ENCODE data around the gene PMVK.
A peak's percentile ranks its signal among the peaks of the same experiment; 100 is the strongest.

Gene PMVK

GRCh38 chr1:154958681-154959425, 22.3 kb upstream of the PMVK start:
- no peaks in the 10 kb centered on the region for H3K27me3 Mint-ChIP-seq
- H3K27ac Mint-ChIP-seq = peak overlapping the region; percentile 50

GRCh38 chr1:154958036-154958435, 21.5 kb upstream of the PMVK start:
- peak overlapping the region; percentile 50 for H3K27ac Mint-ChIP-seq
- H3K27me3 Mint-ChIP-seq = no peaks in the 10 kb centered on the region
- no peaks in the 10 kb centered on the region for H3K9me3 Mint-ChIP-seq (ENCODE audit: low read depth)
- H3K4me3 Mint-ChIP-seq = no peak overlapping the region
- H3K4me1 Mint-ChIP-seq (ENCODE audit: low read depth) = peaks cover 60% of the 10 kb centered on the region
- no peaks in the 10 kb centered on the region for H3K36me3 Mint-ChIP-seq

More at GRCh38 chr1:154958681-154959425, 22.3 kb upstream of the PMVK start:
- Mint-ChIP-seq H3K4me3 (peak overlapping the region; percentile 42), H3K36me3 (no peaks in the 10 kb centered on the region), H3K9me3 (ENCODE audit: low read depth) (no peaks in the 10 kb centered on the region), H3K4me1 (ENCODE audit: low read depth) (peaks cover 57% of the 10 kb centered on the region)

DNA sequence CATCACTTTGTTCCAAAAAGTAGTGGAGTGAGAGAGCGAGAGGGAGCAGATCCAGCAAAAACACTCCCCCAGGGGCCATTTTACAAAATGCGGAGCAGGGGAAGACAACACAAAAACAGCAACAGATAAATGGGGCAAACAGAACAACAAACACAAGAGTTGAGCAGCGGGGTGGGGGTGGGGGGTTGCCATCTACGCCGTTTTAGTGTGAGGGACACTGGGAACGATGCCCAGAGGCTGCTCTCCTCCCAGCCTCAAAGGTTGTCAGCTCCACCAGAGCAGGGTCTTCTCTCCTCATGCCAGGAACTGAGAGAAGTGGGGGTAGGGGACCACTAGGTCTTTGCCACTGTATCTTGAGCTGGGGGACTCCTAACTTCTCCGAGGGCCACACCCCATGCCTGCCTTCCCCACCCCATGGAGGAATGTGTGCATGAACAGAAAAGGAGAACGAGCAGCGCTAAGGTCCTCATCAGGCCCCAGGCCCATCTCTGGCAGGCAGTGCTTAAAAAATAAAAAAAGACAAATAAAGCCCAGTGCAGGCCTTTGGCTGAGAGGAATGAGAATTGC, 20.7 kb upstream of the PMVK start:
- peaks cover 62% of the 10 kb centered on the region for H3K4me1 Mint-ChIP-seq (ENCODE audit: low read depth)
- H3K9me3 Mint-ChIP-seq (ENCODE audit: low read depth) = no peaks in the 10 kb centered on the region
- H3K4me3 Mint-ChIP-seq = no peak overlapping the region
- no peaks in the 10 kb centered on the region for H3K36me3 Mint-ChIP-seq
- H3K27ac Mint-ChIP-seq = peak overlapping the region; percentile 34
- H3K27me3 Mint-ChIP-seq = no peaks in the 10 kb centered on the region

DNA sequence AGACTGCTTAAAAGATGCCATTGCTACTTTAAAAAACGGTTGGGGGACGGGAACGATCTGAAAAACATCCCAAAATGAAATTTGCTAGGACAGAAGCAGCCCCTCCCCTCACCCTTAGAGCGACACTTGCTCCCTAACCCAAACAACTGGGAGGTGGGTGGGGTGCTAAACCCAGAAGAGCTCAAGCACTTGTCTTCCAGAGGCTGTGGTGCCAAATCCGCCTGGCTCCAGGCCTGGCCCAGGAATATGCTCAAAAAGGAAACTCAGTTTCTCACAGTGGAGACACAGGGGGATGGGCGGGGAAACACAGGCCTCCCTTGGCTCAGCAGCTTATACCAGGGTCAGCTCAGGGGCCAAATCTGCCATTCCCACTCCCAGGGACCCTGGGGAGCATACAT, 20.0 kb upstream of the PMVK start:
- H3K36me3 Mint-ChIP-seq = peaks cover 2% of the 10 kb centered on the region
- peak overlapping the region; percentile 94 for H3K4me3 Mint-ChIP-seq
- peak overlapping the region; percentile 91 for H3K27ac Mint-ChIP-seq
- H3K4me1 Mint-ChIP-seq (ENCODE audit: low read depth) = peaks cover 67% of the 10 kb centered on the region
- no peaks in the 10 kb centered on the region for H3K9me3 Mint-ChIP-seq (ENCODE audit: low read depth)
- H3K27me3 Mint-ChIP-seq = no peaks in the 10 kb centered on the region

GRCh38 chr1:154955718-154956543, 19.4 kb upstream of the PMVK start, which contains the start of gene PBXIP1:
Gene PBXIP1 (minus strand): TSS chr1:154956099. CDS start chr1:154953721, 2,378 bp downstream.
- peaks cover 69% of the 10 kb centered on the region for H3K4me1 Mint-ChIP-seq (ENCODE audit: low read depth)
- peak within 1 kb of the TSS; percentile 94 for H3K4me3 Mint-ChIP-seq
- peak within 1 kb of the TSS; percentile 91 for H3K27ac Mint-ChIP-seq
- no peaks in the 10 kb centered on the region for H3K9me3 Mint-ChIP-seq (ENCODE audit: low read depth)
- H3K36me3 Mint-ChIP-seq = peaks cover 2% of the 10 kb centered on the region
- no peaks in the 10 kb centered on the region for H3K27me3 Mint-ChIP-seq

DNA sequence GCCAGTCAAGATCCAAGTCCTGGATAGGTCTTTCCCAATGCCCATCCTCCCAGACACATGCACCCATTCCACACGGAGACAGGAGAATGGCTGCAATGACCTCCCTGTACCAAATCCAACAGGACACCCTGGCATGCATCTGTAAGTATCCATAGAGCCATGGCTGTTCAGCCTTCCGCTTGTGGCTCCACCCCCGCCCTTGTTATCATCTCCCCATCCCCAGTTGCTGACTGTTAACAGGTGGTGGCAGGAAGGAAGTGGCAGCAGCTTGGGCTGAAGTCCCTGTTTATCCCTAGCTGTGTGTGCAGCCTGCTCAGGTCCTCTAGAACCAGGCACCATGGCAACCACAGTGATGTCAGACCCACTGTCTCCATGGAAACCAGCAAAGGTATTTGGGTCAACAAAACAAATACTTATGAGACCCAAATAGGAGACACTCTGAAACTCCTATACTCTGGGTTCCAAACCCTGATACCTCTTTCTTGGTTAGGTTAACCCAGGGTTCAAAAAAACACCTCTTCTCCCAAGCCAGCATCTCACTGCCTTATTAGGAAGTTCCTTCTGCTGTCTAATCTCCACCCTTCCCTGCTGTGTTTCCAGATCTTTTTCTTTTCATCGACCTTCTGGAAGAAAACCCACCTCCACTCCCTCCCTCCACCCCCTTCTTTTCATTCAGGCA, 18.7 kb upstream of the PMVK start:
- H3K27me3 Mint-ChIP-seq = no peaks in the 10 kb centered on the region
- peaks cover 2% of the 10 kb centered on the region for H3K36me3 Mint-ChIP-seq
- no peaks in the 10 kb centered on the region for H3K9me3 Mint-ChIP-seq (ENCODE audit: low read depth)
- peak overlapping the region; percentile 91 for H3K27ac Mint-ChIP-seq
- H3K4me1 Mint-ChIP-seq (ENCODE audit: low read depth) = peaks cover 70% of the 10 kb centered on the region
- peak overlapping the region; percentile 94 for H3K4me3 Mint-ChIP-seq

DNA sequence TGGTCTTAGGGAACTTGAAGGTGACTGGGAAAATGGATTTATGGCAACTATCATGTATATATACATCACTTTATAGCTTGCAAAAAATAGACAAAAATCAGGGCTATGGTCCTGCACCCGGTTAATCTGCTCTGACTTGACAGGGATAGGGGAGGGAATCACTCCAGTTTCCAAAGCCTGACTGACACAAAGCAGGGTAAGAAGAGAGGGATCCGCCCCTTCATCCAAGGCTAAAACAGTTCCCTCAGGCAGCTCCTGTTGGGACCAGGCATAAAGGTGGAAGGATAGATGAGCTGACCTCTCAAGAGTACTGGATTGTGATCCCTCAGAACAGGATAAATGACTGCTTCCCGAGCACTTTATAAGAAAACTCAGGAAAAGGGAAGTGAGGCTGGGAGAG, 18.0 kb upstream of the PMVK start:
- H3K27me3 Mint-ChIP-seq = no peaks in the 10 kb centered on the region
- peak overlapping the region; percentile 91 for H3K27ac Mint-ChIP-seq
- H3K36me3 Mint-ChIP-seq = peaks cover 2% of the 10 kb centered on the region
- H3K9me3 Mint-ChIP-seq (ENCODE audit: low read depth) = no peaks in the 10 kb centered on the region
- H3K4me1 Mint-ChIP-seq (ENCODE audit: low read depth) = peaks cover 70% of the 10 kb centered on the region
- H3K4me3 Mint-ChIP-seq = peak overlapping the region; percentile 94

DNA sequence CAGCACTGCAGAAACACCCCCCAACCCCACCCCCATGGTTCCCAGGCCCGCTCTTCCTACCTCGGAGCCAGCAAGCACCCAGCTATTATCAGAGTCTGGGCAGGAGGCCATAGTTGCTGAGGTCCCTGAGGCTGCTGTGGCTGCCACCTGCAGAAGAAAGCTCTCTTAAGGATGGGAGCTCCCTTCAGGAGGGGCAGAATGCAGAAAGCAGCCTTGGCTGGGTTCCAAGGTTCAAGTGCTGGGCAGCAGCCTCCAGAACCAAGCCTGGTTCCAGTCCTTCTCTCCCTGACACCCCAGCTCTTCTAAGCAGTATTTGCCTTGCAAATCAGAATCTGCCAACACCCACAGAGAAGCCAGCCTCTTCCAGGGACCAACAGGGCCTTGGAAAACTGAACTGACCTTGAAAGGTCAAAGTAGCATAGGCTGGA, 17.1 kb upstream of the PMVK start:
- Mint-ChIP-seq H3K9me3 (ENCODE audit: low read depth) (no peaks in the 10 kb centered on the region), H3K4me3 (peak overlapping the region; percentile 94), H3K27me3 (no peaks in the 10 kb centered on the region), H3K4me1 (ENCODE audit: low read depth) (peaks cover 74% of the 10 kb centered on the region), H3K36me3 (peaks cover 4% of the 10 kb centered on the region), H3K27ac (peak overlapping the region; percentile 91)

GRCh38 chr1:154952664-154953063, 16.1 kb upstream of the PMVK start:
- H3K36me3 Mint-ChIP-seq = peaks cover 4% of the 10 kb centered on the region
- peak overlapping the region; percentile 91 for H3K27ac Mint-ChIP-seq
- H3K9me3 Mint-ChIP-seq (ENCODE audit: low read depth) = no peaks in the 10 kb centered on the region
- peak overlapping the region; percentile 94 for H3K4me3 Mint-ChIP-seq
- H3K27me3 Mint-ChIP-seq = no peaks in the 10 kb centered on the region
- peaks cover 75% of the 10 kb centered on the region for H3K4me1 Mint-ChIP-seq (ENCODE audit: low read depth)

DNA sequence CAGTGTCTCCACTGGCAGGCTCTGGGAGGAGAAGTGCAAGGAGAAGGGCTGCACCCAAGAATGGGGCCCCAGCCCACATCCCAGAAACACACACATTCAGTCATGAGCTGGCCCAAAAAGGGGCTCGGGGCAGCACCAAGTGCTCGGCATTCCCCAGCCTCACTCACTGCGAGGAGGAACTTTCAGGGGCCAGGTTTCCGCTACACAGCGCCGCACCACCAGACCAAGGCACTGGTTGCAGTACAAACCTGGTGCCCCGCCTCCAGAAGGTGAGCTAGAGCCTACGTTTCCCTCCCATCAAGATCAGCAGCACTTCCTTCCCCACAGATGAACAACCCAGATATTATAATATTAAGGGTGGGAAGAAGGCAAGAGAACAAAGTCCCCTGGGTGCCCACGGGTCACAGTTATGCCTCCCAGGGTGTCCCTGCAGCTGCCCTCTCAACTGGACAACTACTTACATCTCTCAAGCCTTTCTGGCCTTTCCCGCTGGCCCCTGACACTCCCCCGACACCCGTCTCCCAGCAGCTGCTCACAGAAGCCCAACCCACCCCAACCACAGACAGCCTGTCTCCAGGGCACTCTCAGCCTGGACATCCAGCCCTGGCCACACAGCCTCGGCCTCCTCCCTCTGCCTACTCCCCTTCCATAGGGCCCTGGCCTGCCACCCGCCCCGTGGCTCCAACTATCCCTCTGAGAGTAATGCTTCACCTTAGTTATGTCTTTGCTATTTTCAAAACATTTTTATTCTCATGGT, 15.6 kb upstream of the PMVK start:
- no peaks in the 10 kb centered on the region for H3K27me3 Mint-ChIP-seq
- H3K36me3 Mint-ChIP-seq = peaks cover 4% of the 10 kb centered on the region
- peak overlapping the region; percentile 94 for H3K4me3 Mint-ChIP-seq

DNA sequence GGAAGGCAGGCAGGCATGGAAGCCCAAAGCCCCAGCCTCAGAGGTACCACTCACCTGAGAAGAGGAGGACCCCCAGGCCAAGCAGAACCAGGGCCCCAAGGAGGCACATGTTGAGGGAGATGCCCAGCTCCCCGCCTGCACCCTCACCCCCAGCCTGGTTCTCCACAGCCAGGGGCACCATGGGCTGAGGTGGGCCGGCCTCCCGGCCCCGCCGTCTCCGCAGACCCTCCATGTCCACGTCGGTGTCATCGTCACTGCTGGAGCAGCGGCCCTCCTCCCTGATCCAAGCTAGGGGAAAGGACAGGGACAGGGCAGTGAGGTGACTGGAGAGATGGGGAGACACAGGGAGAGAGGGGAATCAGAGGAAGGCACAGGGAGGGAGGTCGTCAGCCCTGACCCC, 11.6 kb upstream of the PMVK start:
- no peaks in the 10 kb centered on the region for H3K9me3 Mint-ChIP-seq (ENCODE audit: low read depth)
- no peaks in the 10 kb centered on the region for H3K27me3 Mint-ChIP-seq
- peaks cover 47% of the 10 kb centered on the region for H3K4me1 Mint-ChIP-seq (ENCODE audit: low read depth)
- H3K36me3 Mint-ChIP-seq = peaks cover 4% of the 10 kb centered on the region
- H3K4me3 Mint-ChIP-seq = no peak overlapping the region
- no peak overlapping the region for H3K27ac Mint-ChIP-seq

More for the DNA sequence above, 15.6 kb upstream of the PMVK start:
- H3K4me1 Mint-ChIP-seq (ENCODE audit: low read depth) = peaks cover 73% of the 10 kb centered on the region
- H3K27ac Mint-ChIP-seq = peak overlapping the region; percentile 91
- H3K9me3 Mint-ChIP-seq (ENCODE audit: low read depth) = no peaks in the 10 kb centered on the region

DNA sequence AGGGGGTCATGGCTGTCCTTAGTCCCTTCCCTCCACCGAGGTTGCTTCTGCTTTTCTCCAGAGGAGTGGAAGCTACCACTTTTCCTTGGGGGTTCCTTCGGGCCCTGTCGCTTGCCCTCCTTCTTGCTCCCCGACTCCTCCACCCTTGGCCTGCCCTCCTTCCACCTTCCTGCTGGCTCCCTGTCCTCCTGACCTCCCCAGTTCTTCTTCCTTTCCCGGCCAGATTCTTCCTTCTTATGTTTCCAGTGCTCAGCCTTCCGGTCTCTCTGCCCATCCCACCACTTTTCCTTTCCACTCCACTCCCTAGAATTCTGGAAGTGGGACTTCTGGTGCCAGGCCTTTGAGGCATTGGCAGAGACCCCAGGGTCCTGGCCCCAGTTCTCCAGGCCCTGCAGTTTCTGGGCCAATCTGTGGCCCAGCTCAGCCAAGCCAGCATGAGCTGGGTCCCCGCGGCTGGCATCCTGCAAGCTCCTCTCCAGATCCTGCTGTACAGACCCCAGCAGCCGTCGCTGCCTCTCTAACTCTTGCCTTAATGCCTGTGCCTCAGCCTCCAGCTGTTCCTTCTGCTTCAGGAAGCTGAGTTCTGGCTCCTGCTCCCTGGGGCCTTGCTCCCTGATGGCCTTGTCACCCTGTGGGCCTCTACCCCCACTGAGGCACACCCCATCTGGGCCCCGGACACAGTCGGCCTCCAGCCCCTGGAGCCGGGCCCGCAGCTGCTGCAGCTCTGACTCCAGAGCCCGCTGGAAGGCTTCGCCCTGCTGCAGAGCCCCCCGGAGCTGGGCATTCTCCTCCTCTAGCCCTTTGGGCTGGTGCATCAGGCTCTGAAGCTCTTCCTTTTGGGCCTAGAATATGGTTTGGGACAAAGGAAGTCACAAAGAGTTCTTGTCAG, 9.7 kb upstream of the PMVK start:
- Mint-ChIP-seq H3K9me3 (ENCODE audit: low read depth) (no peaks in the 10 kb centered on the region), H3K27ac (peak overlapping the region; percentile 28), H3K27me3 (no peaks in the 10 kb centered on the region), H3K4me1 (ENCODE audit: low read depth) (peaks cover 44% of the 10 kb centered on the region), H3K4me3 (no peak overlapping the region), H3K36me3 (peaks cover 2% of the 10 kb centered on the region)

DNA sequence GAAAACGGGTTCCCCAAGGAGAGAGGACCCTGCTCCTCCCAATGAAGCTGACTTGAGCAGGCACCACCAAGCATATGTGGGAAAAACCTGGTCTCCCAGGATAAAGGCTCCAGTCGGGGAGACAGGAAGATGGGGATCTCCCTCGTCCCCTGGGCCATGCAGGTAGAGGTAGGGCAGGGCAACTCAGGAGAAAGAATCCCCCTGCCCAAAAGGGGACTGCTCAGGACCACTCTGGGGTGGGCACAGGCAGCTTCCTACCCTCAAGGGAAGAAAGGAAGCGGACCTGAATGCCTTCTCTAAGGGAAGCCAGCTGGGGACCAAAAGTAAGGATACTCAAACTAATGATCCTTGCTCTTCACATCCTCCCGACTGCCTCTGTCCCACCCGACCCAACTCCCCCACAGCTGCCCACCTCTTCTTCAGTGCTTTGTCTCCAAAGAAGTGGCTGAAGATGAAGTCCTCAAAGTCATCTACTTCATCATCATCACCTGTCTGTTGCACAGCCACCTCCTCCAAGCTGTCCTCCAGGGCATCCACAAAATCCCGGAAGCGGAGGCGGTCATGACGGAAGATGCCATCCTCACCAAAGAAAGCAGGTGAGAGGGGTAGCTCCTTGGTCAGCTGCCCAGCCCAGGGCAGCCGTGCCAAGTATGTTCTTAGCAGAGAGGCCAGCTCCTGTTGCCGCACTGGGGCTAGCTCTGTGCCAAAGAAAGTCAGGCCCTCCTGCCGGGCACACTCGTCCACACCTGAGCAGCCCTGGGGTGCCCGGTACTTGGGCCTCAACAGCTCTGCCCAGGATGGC, 8.8 kb upstream of the PMVK start:
- Mint-ChIP-seq H3K27me3 (no peaks in the 10 kb centered on the region), H3K27ac (no peak overlapping the region), H3K36me3 (peaks cover 2% of the 10 kb centered on the region), H3K4me1 (ENCODE audit: low read depth) (peaks cover 45% of the 10 kb centered on the region), H3K9me3 (ENCODE audit: low read depth) (no peaks in the 10 kb centered on the region), H3K4me3 (no peak overlapping the region)

All from activated naive CD8-positive, alpha-beta T cell (primary cell).